Parathyroid adenoma (tissue), 2 donors: ENCODE data around the gene CKM.

Source experiments
- H2AFZ ChIP-seq: fragments of 300-600 bp; sonication (generic); one replicate; pipeline ENCODE4 v1.7.0; 2017; ENCODE audit warnings: antibody characterized with exemption, mild to moderate bottlenecking
- H3K27ac ChIP-seq: fragments of 300-600 bp; sonication (generic); one replicate; pipeline ENCODE4 v1.7.0; 2017
- H3K27me3 ChIP-seq: fragments of 300-600 bp; sonication (generic); one replicate; pipeline ENCODE4 v1.7.0; 2017; ENCODE audit warnings: low read length; ENCODE audit not compliant: control insufficient read depth, insufficient read depth
- H3K36me3 ChIP-seq: fragments of 300-600 bp; sonication (generic); one replicate; pipeline ENCODE4 v1.7.0; 2017; ENCODE audit warnings: low read length; ENCODE audit not compliant: control insufficient read depth, insufficient read depth
- H3K4me1 ChIP-seq: fragments of 300-600 bp; sonication (generic); one replicate; pipeline ENCODE4 v1.7.0; 2017; ENCODE audit warnings: control low read depth
- H3K4me2 ChIP-seq: fragments of 300-600 bp; sonication (generic); one replicate; pipeline ENCODE4 v1.7.0; 2017; ENCODE audit warnings: low read length
- H3K4me3 ChIP-seq: fragments of 300-600 bp; sonication (generic); one replicate; pipeline ENCODE4 v1.7.0; 2017; ENCODE audit warnings: low read depth, low read length
- H3K79me2 ChIP-seq: fragments of 300-600 bp; sonication (generic); one replicate; pipeline ENCODE4 v1.7.0; 2017; ENCODE audit warnings: control low read depth
- H3K9ac ChIP-seq: fragments of 300-600 bp; sonication (generic); one replicate; pipeline ENCODE4 v1.7.0; 2017; ENCODE audit warnings: mild to moderate bottlenecking
- H3K9me3 ChIP-seq: fragments of 300-600 bp; sonication (generic); one replicate; pipeline ENCODE4 v1.7.0; 2017; ENCODE audit warnings: low read length; ENCODE audit not compliant: control insufficient read depth
- CTCF ChIP-seq: fragments of 300-600 bp; sonication (generic); IDR thresholded peaks from one replicate; pipeline ENCODE4 v1.7.0; 2017; ENCODE audit warnings: antibody characterized with exemption, mild to moderate bottlenecking
- donor health status: primary hyperparathyroidism.

The CKM gene

GRCh38 chr19:45306518-45307027 lies 16.1 kb downstream of the CKM start:
- Histone ChIP-seq H3K4me2 (no peak overlapping the region), H3K36me3 (no peaks in the 10 kb centered on the region), H3K27me3 (no peaks in the 10 kb centered on the region), H3K27ac (no peak overlapping the region), H3K79me2 (no peaks in the 10 kb centered on the region), H3K9ac (no peak overlapping the region), H3K9me3 (no peaks in the 10 kb centered on the region), H3K4me1 (no peaks in the 10 kb centered on the region), H2AFZ (no peak overlapping the region), H3K4me3 (no peak overlapping the region)
- TF ChIP-seq CTCF: no peak

- Histone ChIP-seq H3K4me3 (no peak overlapping the region), H3K4me1 (no peaks in the 10 kb centered on the region), H2AFZ (no peak overlapping the region), H3K79me2 (no peaks in the 10 kb centered on the region), H3K9me3 (no peaks in the 10 kb centered on the region), H3K9ac (no peak overlapping the region), H3K27ac (no peak overlapping the region), H3K27me3 (no peaks in the 10 kb centered on the region), H3K4me2 (no peak overlapping the region), H3K36me3 (no peaks in the 10 kb centered on the region)
- no peak for TF ChIP-seq CTCF
Observed at GRCh38 chr19:45306040-45306439, 16.6 kb downstream of the CKM start.

- Histone ChIP-seq H3K79me2 (no peaks in the 10 kb centered on the region), H3K9me3 (no peaks in the 10 kb centered on the region), H3K27ac (no peak overlapping the region), H2AFZ (no peak overlapping the region), H3K4me3 (no peak overlapping the region), H3K27me3 (no peaks in the 10 kb centered on the region), H3K36me3 (no peaks in the 10 kb centered on the region), H3K4me2 (no peak overlapping the region), H3K4me1 (no peaks in the 10 kb centered on the region), H3K9ac (no peak overlapping the region)
- TF ChIP-seq CTCF: no peak
Observed at GRCh38 chr19:45305421-45305820, 17.3 kb downstream of the CKM start.

GRCh38 chr19:45305007-45305406 lies 17.7 kb downstream of the CKM start:
- Histone ChIP-seq H3K4me2 (no peak overlapping the region), H3K79me2 (no peaks in the 10 kb centered on the region), H3K4me1 (no peaks in the 10 kb centered on the region), H3K27me3 (no peaks in the 10 kb centered on the region), H3K27ac (no peak overlapping the region), H3K9me3 (no peaks in the 10 kb centered on the region), H3K9ac (no peak overlapping the region), H3K4me3 (no peak overlapping the region), H2AFZ (no peak overlapping the region), H3K36me3 (no peaks in the 10 kb centered on the region)
- no peak for TF ChIP-seq CTCF

GRCh38 chr19:45304141-45304926 lies 18.3 kb downstream of the CKM start:
- no peak overlapping the region for H3K4me3 ChIP-seq
- H3K9ac ChIP-seq: no peak overlapping the region
- no peaks in the 10 kb centered on the region for H3K4me1 ChIP-seq
- no peak overlapping the region for H3K4me2 ChIP-seq
- H3K27ac ChIP-seq: no peak overlapping the region
- H2AFZ ChIP-seq: no peak overlapping the region
- no peaks in the 10 kb centered on the region for H3K79me2 ChIP-seq
- no peaks in the 10 kb centered on the region for H3K36me3 ChIP-seq
- H3K9me3 ChIP-seq: no peaks in the 10 kb centered on the region
- TF ChIP-seq CTCF: no peak
- H3K27me3 ChIP-seq: no peaks in the 10 kb centered on the region
